ENCODE results near the gene HACD2. TPM values are rescaled to one million over a fixed set of nuclear protein-coding genes. Genes with fewer than 3 reads are reported as not detected.

Gene HACD2
- total RNA-seq, 1 experiment from 2014 or later, result 43.8 TPM

DNA sequence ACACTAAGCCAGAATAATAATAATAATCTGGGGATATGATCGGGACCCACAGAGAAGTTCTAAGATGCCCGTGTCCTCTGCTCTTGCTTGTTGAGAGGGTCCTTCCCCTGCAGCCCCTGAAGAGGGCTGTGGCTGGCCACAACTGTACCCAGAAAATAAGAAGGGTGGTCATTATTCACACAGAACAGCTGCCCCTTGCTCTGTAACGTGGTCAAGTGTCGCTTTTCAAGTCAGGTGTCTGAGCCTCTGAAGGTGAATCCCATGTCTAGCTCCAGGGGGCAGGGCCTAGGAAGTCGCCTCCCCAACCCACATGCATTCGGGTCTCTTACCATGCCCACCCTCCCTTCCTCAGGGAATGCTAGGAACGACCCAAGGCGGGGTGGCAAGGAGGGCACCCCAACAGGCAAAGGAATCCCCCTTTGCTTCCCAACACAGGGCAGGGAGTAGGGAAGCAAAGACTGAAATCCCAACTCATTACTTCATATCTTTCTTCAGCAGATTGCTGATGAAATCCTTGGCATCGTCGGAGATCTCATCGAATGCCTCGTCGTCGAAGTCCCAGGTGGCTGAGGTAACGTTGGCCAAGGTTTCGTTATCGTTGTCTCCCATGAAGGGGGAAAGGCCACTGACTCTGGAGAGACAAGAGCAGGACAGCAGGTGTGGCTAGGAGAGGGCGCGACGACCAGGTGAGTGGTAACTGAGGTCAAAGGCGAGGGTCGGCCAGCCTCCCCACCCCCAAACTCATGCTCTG, 44.3 kb upstream of the HACD2 start:
- no TSS peak for BruUV-seq (replicated peaks)
- no peaks in the 10 kb centered on the region for H3K9me2 ChIP-seq (replicated peaks; ENCODE audit: low read length)
- no peak for TF ChIP-seq EZH2phosphoT487 (IDR thresholded peaks at IDR 0.05; ENCODE audit: borderline replicate concordance, low read length)
- peaks cover 7% of the 10 kb centered on the region for H3K4me1 ChIP-seq (ENCODE audit: insufficient read depth, low read length)
- no peaks in the 10 kb centered on the region for H3K79me2 ChIP-seq (ENCODE audit: low read length)
- no peaks in the 10 kb centered on the region for H4K20me1 ChIP-seq (ENCODE audit: low read length)
- no peak overlapping the region for H3K4me3 ChIP-seq (ENCODE audit: low read length)
- ATAC-seq (no peak), DNase-seq (no peak)
- H3K27ac ChIP-seq (ENCODE audit: low read length), result no peak overlapping the region
- H3K27me3 ChIP-seq (ENCODE audit: low read length), result no peaks in the 10 kb centered on the region
- no peaks in the 10 kb centered on the region for H3K9me3 ChIP-seq (ENCODE audit: low read length)
- no peaks in the 10 kb centered on the region for H3K36me3 ChIP-seq (ENCODE audit: low read depth, low read length)
- CTCF ChIA-PET, result interaction anchor here (0.7 kb wide), 1 partner anchor 126 kb away, joined by 3 read pairs; no protein-coding TSS in a partner anchor
- no peak overlapping the region for H2AFZ ChIP-seq (ENCODE audit: low read length)
- POLR2A ChIA-PET (ENCODE audit: unreplicated experiment), result no interaction called here
- no peaks in the 10 kb centered on the region for H3F3A ChIP-seq (ENCODE audit: low read length, unreplicated experiment)
- no peak overlapping the region for H3K4me2 ChIP-seq (ENCODE audit: low read length)
- intact Hi-C loops (cut with micrococcal nuclease), result no loop called here
- H3K9ac ChIP-seq (ENCODE audit: low read length), result no peak overlapping the region

DNA sequence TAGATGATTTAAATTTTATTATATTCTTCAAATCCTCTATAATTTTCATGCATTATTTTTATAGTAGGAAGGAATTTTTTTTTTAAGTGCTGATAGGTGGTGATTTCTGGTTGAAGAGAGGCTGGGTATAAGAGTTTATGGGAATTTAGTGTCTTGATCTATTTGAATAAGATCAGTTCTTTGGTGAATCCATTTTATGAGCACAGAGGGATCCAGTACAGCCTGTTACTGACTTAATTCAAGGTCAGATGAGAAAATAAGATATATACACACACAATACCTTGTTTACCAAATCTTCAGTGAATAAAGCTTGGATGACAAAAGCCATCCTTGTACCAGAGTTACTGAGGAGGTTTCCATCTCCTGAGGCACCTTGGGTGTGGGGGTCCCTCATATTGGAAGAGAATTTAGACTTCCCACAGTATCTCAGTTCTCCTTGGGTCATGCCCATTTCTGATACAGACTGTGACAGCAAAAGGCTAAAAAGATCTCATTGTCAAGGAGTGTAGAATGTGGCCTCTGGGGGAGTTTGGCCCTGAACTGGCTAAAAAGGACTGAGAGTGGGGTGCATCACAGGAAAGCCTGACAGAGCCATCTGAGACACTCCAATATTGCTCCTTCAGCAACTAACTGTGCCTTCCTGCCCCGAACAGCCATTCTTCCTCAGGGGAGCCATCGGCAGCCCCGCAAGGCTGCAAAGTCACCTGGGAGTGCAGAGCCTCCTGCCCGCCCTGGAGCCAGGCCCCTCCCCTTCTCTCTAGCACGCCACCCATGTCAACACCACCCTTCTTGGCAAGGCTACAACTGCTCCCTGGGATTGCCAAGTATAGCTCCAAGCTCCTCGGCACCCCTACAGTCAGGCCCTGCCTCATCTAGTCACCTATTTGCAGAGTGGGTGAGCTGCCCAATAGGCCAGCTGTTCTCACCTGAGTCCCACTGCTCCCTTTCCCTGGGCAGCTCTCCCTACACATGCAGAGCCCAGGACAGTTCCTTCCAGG, 43.1 kb upstream of the HACD2 start:
- no peaks in the 10 kb centered on the region for H3K79me2 ChIP-seq (ENCODE audit: low read length)
- ATAC-seq (no peak), DNase-seq (no peak)
- no peak overlapping the region for H3K4me2 ChIP-seq (ENCODE audit: low read length)
- H3K36me3 ChIP-seq (ENCODE audit: low read depth, low read length), result no peaks in the 10 kb centered on the region
- TF ChIP-seq, protein P1, sequence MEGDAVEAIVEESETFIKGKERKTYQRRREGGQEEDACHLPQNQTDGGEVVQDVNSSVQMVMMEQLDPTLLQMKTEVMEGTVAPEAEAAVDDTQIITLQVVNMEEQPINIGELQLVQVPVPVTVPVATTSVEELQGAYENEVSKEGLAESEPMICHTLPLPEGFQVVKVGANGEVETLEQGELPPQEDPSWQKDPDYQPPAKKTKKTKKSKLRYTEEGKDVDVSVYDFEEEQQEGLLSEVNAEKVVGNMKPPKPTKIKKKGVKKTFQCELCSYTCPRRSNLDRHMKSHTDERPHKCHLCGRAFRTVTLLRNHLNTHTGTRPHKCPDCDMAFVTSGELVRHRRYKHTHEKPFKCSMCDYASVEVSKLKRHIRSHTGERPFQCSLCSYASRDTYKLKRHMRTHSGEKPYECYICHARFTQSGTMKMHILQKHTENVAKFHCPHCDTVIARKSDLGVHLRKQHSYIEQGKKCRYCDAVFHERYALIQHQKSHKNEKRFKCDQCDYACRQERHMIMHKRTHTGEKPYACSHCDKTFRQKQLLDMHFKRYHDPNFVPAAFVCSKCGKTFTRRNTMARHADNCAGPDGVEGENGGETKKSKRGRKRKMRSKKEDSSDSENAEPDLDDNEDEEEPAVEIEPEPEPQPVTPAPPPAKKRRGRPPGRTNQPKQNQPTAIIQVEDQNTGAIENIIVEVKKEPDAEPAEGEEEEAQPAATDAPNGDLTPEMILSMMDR (conservative IDR thresholded peaks at IDR 0.05; ENCODE audit: low read depth, low read length), result no peak
- TF ChIP-seq EZH2 (IDR thresholded peaks at IDR 0.05; ENCODE audit: low read length, unreplicated experiment) (no peak), EZH2phosphoT487 (IDR thresholded peaks at IDR 0.05; ENCODE audit: borderline replicate concordance, low read length) (no peak)
- intact Hi-C loops (cut with micrococcal nuclease), result no loop called here
- H3K9ac ChIP-seq (ENCODE audit: low read length), result no peak overlapping the region
- H3K4me1 ChIP-seq (ENCODE audit: insufficient read depth, low read length), result peaks cover 18% of the 10 kb centered on the region
- no peaks in the 10 kb centered on the region for H3K27me3 ChIP-seq (ENCODE audit: low read length)
- H3F3A ChIP-seq (ENCODE audit: low read length, unreplicated experiment), result no peaks in the 10 kb centered on the region
- no peak overlapping the region for H3K27ac ChIP-seq (ENCODE audit: low read length)
- H3K9me2 ChIP-seq (replicated peaks; ENCODE audit: low read length), result no peaks in the 10 kb centered on the region
- BruUV-seq (replicated peaks), result no TSS peak
- H2AFZ ChIP-seq (ENCODE audit: low read length), result no peak overlapping the region
- CTCF ChIA-PET, result interaction anchor here (0.7 kb wide), 1 partner anchor 127 kb away, joined by 3 read pairs; no protein-coding TSS in a partner anchor
- POLR2A ChIA-PET (ENCODE audit: unreplicated experiment), result no interaction called here
- no peaks in the 10 kb centered on the region for H4K20me1 ChIP-seq (ENCODE audit: low read length)
- no peaks in the 10 kb centered on the region for H3K9me3 ChIP-seq (ENCODE audit: low read length)
- H3K4me3 ChIP-seq (ENCODE audit: low read length), result no peak overlapping the region

DNA sequence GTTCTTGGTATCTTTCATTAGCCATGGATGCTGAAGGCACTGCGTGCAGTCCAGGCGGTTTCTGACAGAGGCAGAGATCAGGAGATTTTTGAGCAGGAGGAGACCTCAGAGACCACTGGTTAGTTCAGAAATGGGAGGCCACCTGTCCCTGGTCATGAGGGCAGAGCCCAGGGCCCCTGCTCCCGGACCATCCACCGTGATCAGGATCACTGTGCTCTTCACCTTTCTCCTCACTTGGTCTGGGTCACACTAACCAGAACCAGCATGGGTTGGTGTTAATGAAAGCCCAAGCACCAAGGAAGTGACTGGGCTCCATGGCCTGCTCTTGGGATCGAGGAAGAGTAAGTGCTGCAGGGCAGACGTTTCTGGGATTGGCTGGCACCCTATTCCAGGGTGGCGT, 42.0 kb upstream of the HACD2 start:
- Histone ChIP-seq H3K9me3 (ENCODE audit: low read length) (no peaks in the 10 kb centered on the region), H3F3A (ENCODE audit: low read length, unreplicated experiment) (no peaks in the 10 kb centered on the region), H3K79me2 (ENCODE audit: low read length) (no peaks in the 10 kb centered on the region), H3K9me2 (replicated peaks; ENCODE audit: low read length) (no peaks in the 10 kb centered on the region), H3K27ac (ENCODE audit: low read length) (no peak overlapping the region), H3K9ac (ENCODE audit: low read length) (no peak overlapping the region), H3K4me2 (ENCODE audit: low read length) (no peak overlapping the region), H3K4me3 (ENCODE audit: low read length) (no peak overlapping the region), H2AFZ (ENCODE audit: low read length) (no peak overlapping the region), H3K27me3 (ENCODE audit: low read length) (no peaks in the 10 kb centered on the region), H4K20me1 (ENCODE audit: low read length) (no peaks in the 10 kb centered on the region), H3K4me1 (ENCODE audit: insufficient read depth, low read length) (peaks cover 23% of the 10 kb centered on the region), H3K36me3 (ENCODE audit: low read depth, low read length) (no peaks in the 10 kb centered on the region)
- no peak for ATAC-seq
- CTCF ChIA-PET, result no interaction called here
- intact Hi-C loops (cut with micrococcal nuclease), result no loop called here
- TF ChIP-seq EZH2 (IDR thresholded peaks at IDR 0.05; ENCODE audit: low read length, unreplicated experiment) (no peak), EZH2phosphoT487 (IDR thresholded peaks at IDR 0.05; ENCODE audit: borderline replicate concordance, low read length) (no peak)
- TF ChIP-seq, protein P1 (conservative IDR thresholded peaks at IDR 0.05; ENCODE audit: low read depth, low read length), result no peak
- DNase-seq, result no peak
- no TSS peak for BruUV-seq (replicated peaks)
- POLR2A ChIA-PET (ENCODE audit: unreplicated experiment), result no interaction called here
